Breast epithelium (tissue), 3 donors: ENCODE results near the gene OTOP3.

Experiments used
- POLR2AphosphoS5 ChIP-seq, 3 donors: sonication (generic); formaldehyde crosslinking; IDR thresholded peaks; one replicate each; pipeline ENCODE4 v1.6.1; 2017; ENCODE audit warnings: antibody characterized with exemption in 3 of 3
- TF ChIP-seq, protein P1 (sequence below), 3 donors: fragments of 450-650 bp; IDR thresholded peaks; one replicate each; pipeline ENCODE4 v1.5.1; 2016 to 2017; ENCODE audit warnings: antibody characterized with exemption in 3 of 3, mild to moderate bottlenecking in 3 of 3, moderate library complexity in 3 of 3

DNA sequence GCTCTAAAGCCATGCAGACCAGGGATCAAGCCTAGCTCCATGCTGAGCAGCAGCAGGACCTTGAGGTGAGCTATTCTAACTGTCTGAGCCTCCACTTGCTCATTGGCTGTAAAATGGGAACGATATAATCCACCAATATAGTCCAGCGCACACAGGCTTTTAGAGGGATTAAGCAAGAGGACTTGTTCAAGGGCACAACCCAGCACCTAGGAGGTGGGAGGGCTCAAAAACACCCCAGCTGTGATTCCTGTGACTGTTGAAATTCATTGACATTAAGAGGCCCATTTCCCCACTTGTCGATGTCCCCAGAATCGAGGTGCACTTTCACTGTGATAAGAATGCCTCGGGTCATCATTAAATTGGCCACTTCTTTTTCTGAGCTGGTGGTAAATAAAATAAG lies 16.8 kb upstream of the OTOP3 start:
- TF ChIP-seq, protein P1, sequence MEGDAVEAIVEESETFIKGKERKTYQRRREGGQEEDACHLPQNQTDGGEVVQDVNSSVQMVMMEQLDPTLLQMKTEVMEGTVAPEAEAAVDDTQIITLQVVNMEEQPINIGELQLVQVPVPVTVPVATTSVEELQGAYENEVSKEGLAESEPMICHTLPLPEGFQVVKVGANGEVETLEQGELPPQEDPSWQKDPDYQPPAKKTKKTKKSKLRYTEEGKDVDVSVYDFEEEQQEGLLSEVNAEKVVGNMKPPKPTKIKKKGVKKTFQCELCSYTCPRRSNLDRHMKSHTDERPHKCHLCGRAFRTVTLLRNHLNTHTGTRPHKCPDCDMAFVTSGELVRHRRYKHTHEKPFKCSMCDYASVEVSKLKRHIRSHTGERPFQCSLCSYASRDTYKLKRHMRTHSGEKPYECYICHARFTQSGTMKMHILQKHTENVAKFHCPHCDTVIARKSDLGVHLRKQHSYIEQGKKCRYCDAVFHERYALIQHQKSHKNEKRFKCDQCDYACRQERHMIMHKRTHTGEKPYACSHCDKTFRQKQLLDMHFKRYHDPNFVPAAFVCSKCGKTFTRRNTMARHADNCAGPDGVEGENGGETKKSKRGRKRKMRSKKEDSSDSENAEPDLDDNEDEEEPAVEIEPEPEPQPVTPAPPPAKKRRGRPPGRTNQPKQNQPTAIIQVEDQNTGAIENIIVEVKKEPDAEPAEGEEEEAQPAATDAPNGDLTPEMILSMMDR (IDR thresholded peaks at IDR 0.05), result no peak
- TF ChIP-seq POLR2AphosphoS5 (IDR thresholded peaks at IDR 0.05), result no peak
